ENCODE results near the gene FAM50B.

The FAM50B gene

DNA sequence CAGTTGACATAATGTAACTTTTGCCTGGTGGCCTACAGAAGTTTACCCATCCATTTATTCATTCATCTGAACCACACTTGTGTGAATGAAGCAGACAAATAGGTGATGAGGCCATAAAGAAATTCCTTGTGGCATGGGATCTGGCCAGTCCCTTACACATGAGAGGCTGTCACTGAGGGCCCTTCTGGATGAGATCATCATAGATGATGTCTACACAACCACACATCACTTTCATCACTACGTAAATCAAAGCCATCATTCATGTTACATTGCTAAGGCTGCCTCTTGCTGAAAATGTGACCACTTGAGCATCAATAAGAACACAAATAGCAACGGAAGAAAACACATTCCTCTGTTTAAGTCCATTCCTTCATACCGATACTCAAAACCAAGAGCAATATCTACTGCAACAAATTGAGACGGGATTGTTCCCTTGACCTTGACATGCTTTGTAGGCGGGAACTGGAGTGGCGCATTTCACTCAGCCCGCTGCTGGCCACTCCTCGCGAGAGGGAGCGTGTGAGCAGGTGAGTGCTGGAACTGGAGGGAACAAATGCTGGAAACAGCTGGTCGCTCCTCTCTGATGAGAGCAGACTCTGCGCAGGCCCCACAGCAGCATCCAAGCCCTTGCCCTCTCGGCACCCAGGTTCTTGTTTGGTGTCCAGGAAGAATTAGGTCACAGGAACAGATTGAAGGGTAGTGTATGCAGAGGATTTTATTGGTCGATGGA is 49.3 kb downstream of the FAM50B start:
- no peak for DNase-seq

DNA sequence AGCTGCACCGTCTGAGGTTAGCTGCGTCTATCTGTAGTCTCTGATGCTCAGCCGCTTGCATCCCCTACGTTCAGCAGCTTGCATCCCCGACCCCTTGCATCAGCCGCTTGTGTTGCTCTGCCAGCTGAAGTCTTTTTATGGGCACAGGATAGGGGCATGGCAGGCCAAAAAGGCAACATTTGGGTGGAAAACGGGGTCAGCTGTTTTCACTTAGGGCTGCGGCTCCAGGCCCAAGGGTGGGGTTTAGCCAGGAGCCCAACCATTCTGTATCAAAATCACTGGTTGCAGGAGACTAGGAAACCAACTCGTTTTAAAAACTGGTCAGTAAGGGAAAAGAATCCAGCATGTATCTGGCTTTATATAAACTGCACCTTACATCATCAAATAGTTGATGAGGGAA is 49.9 kb downstream of the FAM50B start:
- DNase-seq: no peak

DNA sequence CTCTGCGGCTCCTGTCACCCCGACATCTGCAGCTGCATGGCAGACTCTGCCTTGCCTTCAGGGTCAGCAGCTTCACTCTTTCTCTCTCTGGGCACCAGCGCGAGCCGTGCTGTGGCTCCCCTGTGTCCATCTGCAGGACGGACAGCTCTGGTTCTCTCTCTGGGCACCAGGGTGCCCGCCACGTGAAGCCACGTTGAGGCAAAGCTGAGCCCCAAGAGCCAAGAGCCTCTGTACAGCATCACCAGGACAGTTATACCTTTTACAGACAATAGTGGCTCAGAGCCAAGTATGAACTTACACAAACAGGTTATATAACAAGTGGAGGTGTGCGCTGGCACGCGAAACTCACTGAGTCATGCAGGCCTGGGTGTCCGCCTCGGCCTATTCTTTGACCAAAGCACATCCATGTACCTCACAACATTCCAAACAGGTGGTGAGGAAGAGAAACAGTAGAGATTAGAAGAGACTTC is 50.8 kb downstream of the FAM50B start:
- no peak for DNase-seq
